HT1080 (cell line): ENCODE measurements around the gene ART1. TPM values are rescaled to one million over a fixed set of nuclear protein-coding genes. Genes with fewer than 3 reads are reported as not detected.

Source experiments
- DNase-seq: peaks from one replicate; pipeline ENCODE4 v3.0.0-alpha.2; 2015; ENCODE audit warnings: low read depth
- small RNA-seq: library from RNA; depleted of rRNA; stranded (forward); fragments of <200 nt; gene quantifications from one replicate; pipeline ENCODE3, GENCODE V24; 2014
- total RNA-seq: library from RNA; depleted of rRNA; stranded (reverse); fragments of >200 nt; shearing (Covaris generic); gene quantifications from 2 replicates; pipeline ENCODE4 v1.2.3, GENCODE V29; 2014; rRNA removed

The ART1 gene
- total RNA-seq, 1 experiment from 2014 or later: not detected

DNA sequence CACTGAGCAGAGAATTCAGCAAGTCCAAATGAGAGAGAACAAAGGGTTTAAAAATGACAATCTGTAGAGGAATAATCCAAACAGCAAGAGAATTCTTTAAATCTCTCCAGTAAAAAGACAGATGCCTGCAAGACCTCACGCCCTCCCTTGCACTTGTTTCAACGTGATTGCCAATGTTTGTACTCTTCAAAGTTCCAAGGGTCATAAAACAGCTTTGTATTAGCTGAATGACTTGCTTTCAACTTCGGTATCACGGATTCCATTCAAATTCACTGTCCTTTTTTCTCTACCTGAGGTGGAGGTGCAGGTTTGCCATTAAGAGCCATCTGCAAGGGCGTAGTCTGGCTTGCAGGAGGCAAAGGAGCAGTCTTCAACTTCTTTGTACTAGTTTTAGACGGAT lies 67.3 kb downstream of the ART1 start:
- DNase-seq: no peak

Small RNA genes within 50 kb of the gene (small RNA-seq; reads per million reads assigned to genes)
- gene RF00019: not detected

Other genes with a start within 250 kb of the ART1 start
- not detected in 2 replicates for gene ART5, start 3.1 kb upstream of the ART1 start, total RNA-seq
- 0.43 and 2.5 TPM in 2 replicates for gene CHRNA10, start 26.3 kb downstream of the ART1 start, total RNA-seq
- gene NUP98, start 152.4 kb downstream of the ART1 start, total RNA-seq: 126 and 168 TPM in 2 replicates
- 11.0 and 12.0 TPM in 2 replicates for gene PGAP2, start 163.4 kb downstream of the ART1 start, total RNA-seq
- 55.9 and 98.7 TPM in 2 replicates for gene RHOG, start 195.8 kb downstream of the ART1 start, total RNA-seq
- gene STIM1, start 210.5 kb downstream of the ART1 start, total RNA-seq: 14.6 and 18.1 TPM in 2 replicates